SU-DHL-6 (cell line): Measurements from ENCODE around the gene DAPK2.

ENCODE experiments used
- CTCF ChIP-seq: fragments of 200-600 bp; sonication (generic); IDR thresholded peaks from one replicate; pipeline ENCODE4 v1.5.1; 2017; ENCODE audit warnings: antibody characterized with exemption, mild to moderate bottlenecking, low read length, moderate library complexity; ENCODE audit not compliant: insufficient read depth, poor library complexity, severe bottlenecking
- EZH2phosphoT487 ChIP-seq: fragments of 200-600 bp; sonication (generic), shearing (Covaris generic); conservative IDR thresholded peaks from 2 replicates; pipeline ENCODE4 v1.6.1; 2018; ENCODE audit warnings: mild to moderate bottlenecking, antibody characterized with exemption, low read length, moderate library complexity, mixed read lengths

GRCh38 chr15:64024172-64025050, 21.9 kb downstream of the DAPK2 start:
- TF ChIP-seq CTCF = no peak
- no peak for TF ChIP-seq EZH2phosphoT487
